Measurements from ENCODE around the gene MYADM.
"Not testable (repeated sequence)": the region's sequence is repeated elsewhere in the genome, so short reads cannot be mapped to it uniquely, and the experiment has no call there.

The MYADM gene

DNA sequence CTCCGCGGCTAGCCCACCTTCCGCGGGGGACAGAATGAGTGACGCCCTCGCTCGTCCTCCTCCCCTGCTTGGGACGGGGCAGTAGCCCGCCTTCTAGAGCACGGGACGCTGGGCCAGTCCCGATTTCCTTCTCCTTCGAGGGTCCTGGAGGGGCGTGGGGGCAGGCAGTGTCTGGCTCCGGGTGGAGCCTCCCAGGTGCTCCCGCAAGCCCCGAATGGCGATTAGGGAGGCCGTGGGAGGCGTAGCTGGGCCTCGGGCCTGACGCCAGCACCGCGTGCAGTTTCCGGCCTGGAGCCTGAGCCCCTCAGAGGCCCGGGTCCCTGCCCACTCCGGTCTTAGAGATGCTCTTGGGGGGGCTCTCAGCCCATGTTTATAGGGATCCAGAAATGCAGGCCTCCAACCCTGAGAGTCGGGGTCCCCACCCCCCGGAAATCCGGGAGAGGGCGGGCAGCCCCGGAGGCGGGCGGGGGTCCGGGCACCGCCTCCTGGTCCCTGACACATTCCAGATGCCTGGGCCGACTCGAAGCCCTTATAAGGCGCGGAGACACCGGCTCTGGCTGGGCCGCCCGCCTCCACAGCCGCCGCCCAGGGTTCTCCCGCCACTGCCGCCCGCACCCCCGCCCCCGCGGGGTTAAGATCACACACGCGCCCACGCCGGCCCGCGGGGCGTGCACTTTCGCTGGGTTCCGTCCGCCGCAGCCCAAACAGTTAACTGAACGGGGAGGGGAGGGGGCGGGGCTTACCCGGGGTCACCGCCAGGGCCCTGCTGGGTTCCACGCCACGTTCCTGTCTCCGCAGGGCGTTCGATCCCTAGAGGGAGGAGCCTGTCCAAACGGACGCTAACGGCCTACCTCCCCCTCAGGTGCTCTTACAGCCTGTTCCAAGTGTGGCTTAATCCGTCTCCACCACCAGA is 1.5 kb downstream of the MYADM start:
- DNase-seq, result no peak

DNA sequence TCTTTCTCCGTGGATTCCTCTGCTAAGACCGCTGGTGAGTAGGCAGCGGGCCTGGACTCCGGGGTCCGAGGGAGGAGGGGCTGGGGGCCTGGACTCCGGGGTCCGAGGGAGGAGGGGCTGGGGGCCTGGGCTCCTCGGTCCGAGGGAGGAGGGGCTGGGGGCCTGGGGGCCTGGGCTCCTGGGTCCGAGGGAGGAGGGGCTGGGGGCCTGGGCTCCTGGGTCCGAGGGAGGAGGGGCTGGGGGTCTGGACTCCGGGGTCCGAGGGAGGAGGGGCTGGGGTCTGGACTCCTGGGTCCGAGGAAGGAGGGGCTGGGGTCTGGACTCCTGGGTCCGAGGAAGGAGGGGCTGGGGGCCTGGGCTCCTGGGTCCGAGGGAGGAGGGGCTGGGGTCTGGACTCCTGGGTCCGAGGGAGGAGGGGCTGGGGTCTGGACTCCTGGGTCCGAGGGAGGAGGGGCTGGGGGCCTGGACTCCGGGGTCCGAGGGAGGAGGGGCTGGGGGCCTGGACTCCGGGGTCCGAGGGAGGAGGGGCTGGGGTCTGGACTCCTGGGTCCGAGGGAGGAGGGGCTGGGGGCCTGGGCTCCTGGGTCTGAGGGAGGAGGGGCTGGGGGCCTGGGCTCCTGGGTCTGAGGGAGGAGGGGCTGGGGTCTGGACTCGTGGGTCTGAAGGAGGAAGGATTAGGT is 2.3 kb downstream of the MYADM start:
- not testable (repeated sequence) for DNase-seq

DNA sequence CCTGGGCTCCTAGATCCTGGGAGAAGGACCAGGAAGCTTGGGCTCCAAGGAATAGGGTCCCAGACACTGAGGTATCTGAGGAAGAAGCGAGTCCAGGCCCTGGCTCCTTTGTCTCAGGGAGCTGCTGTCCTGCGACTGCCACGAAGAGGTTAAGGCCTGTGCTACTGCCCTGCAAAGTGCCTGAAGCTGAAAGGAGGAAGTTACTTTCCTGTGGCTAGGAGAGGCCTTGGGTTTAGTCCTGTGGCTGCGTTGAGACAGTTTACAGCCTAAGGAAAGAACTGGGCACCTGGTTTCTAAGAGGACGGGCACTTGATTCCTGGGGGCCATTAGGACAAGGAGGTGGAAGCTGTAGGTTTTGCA is 2.8 kb downstream of the MYADM start:
- DNase-seq, result no peak

DNA sequence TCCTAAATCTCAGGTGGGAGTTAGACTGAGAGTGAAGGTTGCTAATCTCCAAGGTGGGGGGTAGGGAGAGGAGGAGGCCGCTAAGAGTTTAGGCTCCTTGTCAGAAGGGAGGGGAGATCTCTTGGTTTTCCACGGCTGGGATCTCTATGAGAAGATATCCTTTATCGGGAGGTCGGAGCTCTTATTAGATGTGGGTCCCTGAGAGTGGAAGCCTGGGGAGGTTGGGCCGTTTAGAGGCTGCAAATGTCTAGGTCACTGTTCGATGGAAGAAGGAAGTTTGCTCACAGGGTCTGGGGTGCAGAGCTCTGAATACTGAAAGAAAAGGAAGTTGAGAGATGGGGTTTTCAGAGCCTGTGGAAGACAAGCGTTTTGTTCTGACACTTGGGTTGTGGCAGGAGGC is 3.8 kb downstream of the MYADM start:
- no peak for DNase-seq

DNA sequence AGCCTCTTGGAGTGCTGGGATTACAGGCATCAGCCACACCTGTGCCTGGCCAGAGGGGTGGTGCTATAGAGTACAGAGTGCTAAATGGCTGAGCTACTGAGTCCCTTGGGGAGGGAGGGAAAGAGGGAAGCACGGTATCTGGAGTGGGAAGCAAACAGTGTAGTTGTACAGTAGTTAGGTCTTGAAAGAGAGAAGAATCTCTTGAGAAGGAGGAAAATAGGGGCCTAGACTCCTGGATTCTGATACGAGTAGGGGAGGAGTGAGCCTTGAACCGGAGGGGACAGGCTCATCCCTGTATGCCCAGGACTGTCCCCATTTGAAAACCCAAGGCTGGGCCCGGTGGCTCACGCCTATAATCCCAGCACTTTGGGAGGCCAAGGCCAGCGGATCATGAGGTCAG is 5.1 kb downstream of the MYADM start:
- DNase-seq, result no peak

GRCh38 chr19:53873773-53874605 is 6.3 kb downstream of the MYADM start:
- no peak for DNase-seq

DNA sequence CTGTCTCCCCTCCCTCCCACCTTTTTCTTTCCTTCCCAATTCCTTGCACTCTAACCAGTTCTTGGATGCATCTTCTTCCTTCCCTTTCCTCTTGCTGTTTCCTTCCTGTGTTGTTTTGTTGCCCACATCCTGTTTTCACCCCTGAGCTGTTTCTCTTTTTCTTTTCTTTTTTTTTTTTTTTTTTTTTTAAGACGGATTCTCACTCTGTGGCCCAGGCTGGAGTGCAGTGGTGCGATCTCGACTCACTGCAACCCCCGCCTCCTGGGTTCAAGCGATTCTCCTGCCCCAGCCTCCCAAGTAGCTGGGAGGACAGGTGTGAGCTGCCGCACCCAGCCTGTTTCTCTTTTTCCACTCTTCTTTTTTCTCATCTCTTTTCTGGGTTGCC is 6.9 kb downstream of the MYADM start:
- no peak for DNase-seq

- no peak for DNase-seq
Measured at GRCh38 chr19:53875602-53876325, 8.1 kb downstream of the MYADM start.

DNA sequence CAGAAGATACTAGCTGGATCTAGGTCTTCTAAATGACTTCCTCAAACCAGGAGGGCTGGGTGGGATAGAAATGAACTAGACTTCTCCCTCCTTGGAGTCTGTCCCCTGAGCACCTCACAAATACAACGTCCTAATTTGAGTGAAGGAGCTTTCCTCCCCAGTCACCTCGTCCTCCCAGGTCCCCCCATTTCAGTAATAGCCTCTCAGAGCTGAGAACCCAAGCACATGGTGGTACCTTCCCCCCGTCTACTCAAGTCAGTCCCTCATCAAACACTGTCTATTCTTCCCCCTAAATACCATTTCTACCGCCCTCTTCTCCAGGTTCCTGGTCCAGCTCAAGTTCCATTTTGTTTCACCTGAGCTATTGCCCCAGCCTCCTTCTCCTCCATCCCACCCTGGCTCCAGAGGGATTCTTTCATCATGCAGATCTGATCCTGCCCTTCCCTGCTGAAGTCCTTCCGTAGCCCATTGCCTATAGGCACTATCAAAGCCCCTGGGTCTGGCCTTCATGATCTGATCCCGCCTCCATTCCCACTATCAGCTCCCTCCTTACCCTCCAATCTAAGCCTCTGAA is 9.1 kb downstream of the MYADM start:
- DNase-seq, result no peak

GRCh38 chr19:53877361-53877766 is 9.7 kb downstream of the MYADM start:
- no peak for DNase-seq

- DNase-seq, result no peak
Measured at GRCh38 chr19:53878776-53879139, 11.1 kb downstream of the MYADM start.

GRCh38 chr19:53879140-53880081 is 11.7 kb downstream of the MYADM start:
- peak; percentile 3 to 73 (median 6) for DNase-seq

GRCh38 chr19:53880711-53881481 is 13.2 kb downstream of the MYADM start:
- no peak for DNase-seq

DNA sequence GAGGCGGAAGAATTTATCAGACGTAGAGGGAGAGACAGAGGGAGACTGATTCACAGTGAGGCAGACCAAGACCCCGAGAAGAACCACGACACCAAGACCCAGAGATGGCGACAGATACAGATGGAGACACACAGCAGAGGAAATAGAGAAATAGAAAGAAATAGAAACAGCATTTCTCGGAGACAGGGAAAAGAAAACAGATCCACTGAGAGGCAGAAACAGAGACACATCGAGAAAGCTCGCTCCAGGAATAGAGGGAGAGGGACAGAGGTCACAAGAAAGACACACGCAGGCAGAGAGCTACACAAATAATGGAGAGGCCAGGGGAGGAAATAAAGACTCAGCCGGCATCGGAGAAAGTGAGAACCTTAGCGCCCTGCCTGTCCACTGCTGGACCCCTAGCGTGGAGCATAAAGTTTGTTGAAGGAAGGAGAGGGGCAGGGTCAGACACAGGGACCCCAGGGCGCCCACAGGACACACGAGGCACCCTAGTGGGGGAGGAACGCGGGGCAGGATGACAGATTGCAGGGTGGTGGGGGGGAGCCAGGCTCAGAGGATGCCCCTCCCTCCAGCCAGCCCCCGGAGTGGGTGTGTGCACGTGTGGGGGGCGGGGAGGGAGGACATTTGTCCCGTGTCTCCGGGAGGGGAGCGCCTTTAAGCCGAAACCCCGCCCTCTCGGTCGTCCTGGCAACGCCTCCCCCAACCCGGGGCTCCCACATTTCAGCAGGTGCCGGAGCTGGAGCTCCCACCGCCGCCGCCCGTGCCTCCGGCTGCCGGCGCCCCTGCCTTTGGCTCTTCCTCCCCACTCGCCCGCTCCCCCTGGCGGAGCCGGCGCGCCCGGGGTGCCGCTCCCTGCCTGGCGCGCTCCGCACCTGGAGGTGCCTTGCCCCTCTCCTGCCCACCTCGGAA is 14.1 kb downstream of the MYADM start, which contains the start of gene PRKCG:
Gene PRKCG, plus strand, starts transcription at position 716 of the 909 bp plus-strand sequence. CDS start 298 bp downstream, outside the sequence.
- peak in 2 of 3 experiments; percentile 16 to 17 for DNase-seq

DNA sequence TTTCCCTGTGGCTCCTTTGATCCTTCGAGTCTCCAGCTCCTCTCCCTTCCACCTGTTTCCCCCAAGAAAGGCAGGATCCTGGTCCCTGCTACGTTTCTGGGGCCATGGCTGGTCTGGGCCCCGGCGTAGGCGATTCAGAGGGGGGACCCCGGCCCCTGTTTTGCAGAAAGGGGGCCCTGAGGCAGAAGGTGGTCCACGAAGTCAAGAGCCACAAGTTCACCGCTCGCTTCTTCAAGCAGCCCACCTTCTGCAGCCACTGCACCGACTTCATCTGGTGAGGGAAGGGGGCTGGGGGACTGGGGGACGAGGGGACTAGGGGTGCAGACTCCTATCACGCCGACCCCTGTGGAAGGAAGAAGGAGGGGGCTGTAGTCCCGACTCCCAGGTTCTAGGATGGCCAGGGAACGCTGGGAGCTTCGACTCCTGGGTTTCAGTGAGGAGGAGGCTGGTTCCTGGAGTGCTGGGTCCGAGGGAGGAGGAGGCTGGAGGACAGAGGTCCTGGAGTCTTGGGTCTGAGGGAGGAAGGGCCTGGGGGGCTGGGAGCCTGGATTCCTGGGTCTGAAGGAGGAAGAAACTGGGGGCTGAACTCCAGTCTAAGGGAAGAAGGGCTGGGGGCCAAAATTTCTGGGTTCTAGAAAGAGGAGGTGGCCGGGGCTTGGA is 14.8 kb downstream of the MYADM start:
- no peak for DNase-seq

GRCh38 chr19:53883231-53883661 is 15.6 kb downstream of the MYADM start:
- no peak for DNase-seq

DNA sequence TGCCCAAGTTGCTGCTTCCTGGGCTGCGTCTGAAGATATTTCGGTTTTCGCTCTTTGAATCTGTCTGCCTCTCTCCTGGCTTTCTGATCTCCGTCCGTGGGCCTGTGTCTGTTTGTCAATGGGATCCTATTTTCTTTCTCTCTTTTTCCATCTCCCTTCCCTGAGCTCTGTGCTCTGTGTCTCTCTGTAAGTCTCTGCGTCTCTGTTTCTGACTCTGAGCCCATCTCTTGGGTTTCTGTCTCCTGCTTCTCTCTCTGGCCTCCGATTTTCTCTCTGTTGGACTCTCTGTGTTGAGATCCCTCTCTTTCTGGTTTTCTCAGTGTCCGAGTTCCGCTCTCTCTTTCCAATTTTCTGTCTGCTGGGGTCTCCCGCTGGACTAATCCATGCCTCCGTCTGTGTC is 16.1 kb downstream of the MYADM start:
- DNase-seq, result no peak

GRCh38 chr19:53884256-53884655 is 16.6 kb downstream of the MYADM start:
- no peak for DNase-seq

- no peak for DNase-seq
Measured at GRCh38 chr19:53885036-53885435, 17.4 kb downstream of the MYADM start.

All from NCI-H1417 (cell line).